Measurements from ENCODE around the gene ZNF277. TPM values are rescaled to one million over a fixed set of nuclear protein-coding genes. Genes with fewer than 3 reads are reported as not detected.
"Not testable (repeated sequence)": the region's sequence is repeated elsewhere in the genome, so short reads cannot be mapped to it uniquely, and the experiment has no call there.

The ZNF277 gene
- total and polyA plus RNA-seq, 4 donors: 11.9 to 47.6 (median 24.9) TPM

DNA sequence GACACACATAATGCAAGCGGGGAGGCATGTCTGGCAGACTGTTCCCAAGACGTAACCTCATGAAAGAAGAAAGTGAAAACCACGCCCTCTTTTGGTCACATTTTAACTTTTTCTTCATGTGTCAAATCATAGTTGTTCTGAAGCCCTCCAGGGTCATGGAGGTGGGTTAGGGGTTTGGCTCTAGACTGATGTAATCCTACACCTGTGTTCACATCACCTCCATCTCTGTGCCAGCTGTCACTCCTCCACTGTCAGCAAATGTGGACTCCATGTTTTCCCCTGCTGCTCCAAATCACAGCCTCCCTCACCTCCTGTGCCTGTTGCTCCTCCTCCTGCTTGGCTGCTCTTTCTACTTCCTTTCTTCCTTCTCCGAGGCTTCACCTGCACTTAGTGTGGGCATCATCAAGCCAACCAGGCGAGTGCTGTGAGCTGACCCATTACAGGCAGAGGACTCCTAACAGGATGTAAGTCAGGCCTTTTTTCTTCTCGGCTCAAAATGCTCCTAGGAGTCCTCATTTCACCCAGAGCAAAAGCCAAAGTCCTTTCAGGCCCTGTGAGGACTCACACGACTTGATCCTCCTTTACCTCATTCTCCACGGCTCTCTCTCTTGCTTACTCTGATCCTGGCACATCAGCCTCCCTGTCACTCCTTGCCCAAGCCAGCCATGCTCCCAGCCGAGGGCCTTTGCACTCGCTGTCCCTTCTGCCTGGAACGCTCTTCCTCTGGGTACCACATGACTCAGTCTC, 177.3 kb downstream of the ZNF277 start:
- H3K27me3 ChIP-seq (ENCODE audit: control insufficient read depth in 3 of 3, insufficient read depth in 3 of 3, low read length in 2 of 3): no peaks in the 10 kb centered on the region
- no peak overlapping the region for H3K4me3 ChIP-seq
- TF ChIP-seq, protein P1, sequence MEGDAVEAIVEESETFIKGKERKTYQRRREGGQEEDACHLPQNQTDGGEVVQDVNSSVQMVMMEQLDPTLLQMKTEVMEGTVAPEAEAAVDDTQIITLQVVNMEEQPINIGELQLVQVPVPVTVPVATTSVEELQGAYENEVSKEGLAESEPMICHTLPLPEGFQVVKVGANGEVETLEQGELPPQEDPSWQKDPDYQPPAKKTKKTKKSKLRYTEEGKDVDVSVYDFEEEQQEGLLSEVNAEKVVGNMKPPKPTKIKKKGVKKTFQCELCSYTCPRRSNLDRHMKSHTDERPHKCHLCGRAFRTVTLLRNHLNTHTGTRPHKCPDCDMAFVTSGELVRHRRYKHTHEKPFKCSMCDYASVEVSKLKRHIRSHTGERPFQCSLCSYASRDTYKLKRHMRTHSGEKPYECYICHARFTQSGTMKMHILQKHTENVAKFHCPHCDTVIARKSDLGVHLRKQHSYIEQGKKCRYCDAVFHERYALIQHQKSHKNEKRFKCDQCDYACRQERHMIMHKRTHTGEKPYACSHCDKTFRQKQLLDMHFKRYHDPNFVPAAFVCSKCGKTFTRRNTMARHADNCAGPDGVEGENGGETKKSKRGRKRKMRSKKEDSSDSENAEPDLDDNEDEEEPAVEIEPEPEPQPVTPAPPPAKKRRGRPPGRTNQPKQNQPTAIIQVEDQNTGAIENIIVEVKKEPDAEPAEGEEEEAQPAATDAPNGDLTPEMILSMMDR (IDR thresholded peaks at IDR 0.05; ENCODE audit: control extremely low read depth, extremely low read depth): no peak
- 77 to 78% methylated on average over 11 of the region's 11 CpGs for WGBS, 2 donors
- no peak overlapping the region for H3K27ac ChIP-seq (ENCODE audit: low read depth in 1 of 2, low read length in 1 of 2)
- H3K9ac ChIP-seq (ENCODE audit: insufficient read depth in 1 of 2, low read length in 2 of 2): no peak overlapping the region
- H3K9me3 ChIP-seq (ENCODE audit: control insufficient read depth in 4 of 4, insufficient read depth in 3 of 4, low read length in 3 of 4): no peaks in the 10 kb centered on the region
- ATAC-seq (ENCODE audit: insufficient read depth, low FRiP score) (no peak), DNase-seq (peak in 2 of 3 donors; percentile 56 to 69)
- no peaks in the 10 kb centered on the region for H3K4me1 ChIP-seq (ENCODE audit: control insufficient read depth in 5 of 5, insufficient read depth in 5 of 5, low read length in 5 of 5)
- H3K36me3 ChIP-seq (ENCODE audit: control insufficient read depth in 4 of 4, insufficient read depth in 4 of 4, low read length in 4 of 4): no peaks in the 10 kb centered on the region

DNA sequence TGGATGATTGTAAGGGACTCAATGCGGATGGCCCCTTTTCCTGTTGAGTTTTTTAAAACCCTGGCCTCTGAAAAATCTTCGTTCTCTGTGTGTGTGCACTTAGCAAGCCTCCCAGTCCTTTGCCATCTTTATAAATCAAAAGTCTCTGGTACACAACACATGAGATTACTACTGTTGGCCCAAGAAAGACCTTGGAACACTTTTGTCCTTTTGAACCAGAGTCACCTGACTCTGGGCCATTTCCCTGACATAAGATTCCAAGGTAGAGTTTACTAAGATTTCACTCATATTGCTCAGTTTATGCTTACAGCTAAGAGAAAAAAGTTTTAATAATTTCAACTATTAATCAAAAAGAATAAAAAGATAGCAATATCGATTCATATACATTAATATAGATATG, 179.0 kb downstream of the ZNF277 start:
- 91 to 95% methylated on average over 3 of the region's 3 CpGs for WGBS, 2 donors
- H3K4me1 ChIP-seq (ENCODE audit: control insufficient read depth in 5 of 5, insufficient read depth in 5 of 5, low read length in 5 of 5): no peaks in the 10 kb centered on the region
- H3K27ac ChIP-seq (ENCODE audit: low read depth in 1 of 2, low read length in 1 of 2): no peak overlapping the region
- no peak for DNase-seq
- H3K36me3 ChIP-seq (ENCODE audit: control insufficient read depth in 4 of 4, insufficient read depth in 4 of 4, low read length in 4 of 4): no peaks in the 10 kb centered on the region
- no peaks in the 10 kb centered on the region for H3K27me3 ChIP-seq (ENCODE audit: control insufficient read depth in 3 of 3, insufficient read depth in 3 of 3, low read length in 2 of 3)
- no peak overlapping the region for H3K4me3 ChIP-seq
- H3K9me3 ChIP-seq (ENCODE audit: control insufficient read depth in 4 of 4, insufficient read depth in 3 of 4, low read length in 3 of 4): no peaks in the 10 kb centered on the region
- ATAC-seq (ENCODE audit: insufficient read depth, low FRiP score): no peak
- TF ChIP-seq, protein P1 (IDR thresholded peaks at IDR 0.05; ENCODE audit: control extremely low read depth, extremely low read depth): no peak
- H3K9ac ChIP-seq (ENCODE audit: insufficient read depth in 1 of 2, low read length in 2 of 2): no peak overlapping the region

DNA sequence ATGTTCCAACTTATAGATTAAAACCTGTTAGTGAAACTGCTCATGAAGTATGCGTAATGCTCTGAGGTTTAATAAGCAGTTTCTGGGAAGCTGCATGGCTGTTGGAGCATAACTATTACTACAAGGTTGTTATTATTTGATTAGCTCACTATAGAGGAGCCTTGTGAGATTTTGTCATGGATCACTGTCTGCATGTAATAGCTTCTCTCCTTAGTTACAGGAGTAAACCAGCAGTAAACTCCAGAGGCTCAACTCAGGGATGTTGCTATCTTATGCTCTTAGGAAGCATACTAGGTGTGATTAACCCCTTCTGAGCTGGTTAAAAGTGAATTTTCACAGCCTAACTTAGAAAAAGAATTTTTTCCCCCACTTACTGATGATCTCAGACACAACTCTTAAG, 180.1 kb downstream of the ZNF277 start:
- TF ChIP-seq, protein P1 (IDR thresholded peaks at IDR 0.05; ENCODE audit: control extremely low read depth, extremely low read depth): no peak
- WGBS, 2 donors: 93 to 97% methylated on average over 1 of the region's 1 CpG
- Histone ChIP-seq H3K4me1 (ENCODE audit: control insufficient read depth in 5 of 5, insufficient read depth in 5 of 5, low read length in 5 of 5) (no peaks in the 10 kb centered on the region), H3K9ac (ENCODE audit: insufficient read depth in 1 of 2, low read length in 2 of 2) (no peak overlapping the region), H3K27ac (ENCODE audit: low read depth in 1 of 2, low read length in 1 of 2) (no peak overlapping the region), H3K36me3 (ENCODE audit: control insufficient read depth in 4 of 4, insufficient read depth in 4 of 4, low read length in 4 of 4) (no peaks in the 10 kb centered on the region), H3K27me3 (ENCODE audit: control insufficient read depth in 3 of 3, insufficient read depth in 3 of 3, low read length in 2 of 3) (no peaks in the 10 kb centered on the region), H3K4me3 (no peak overlapping the region), H3K9me3 (ENCODE audit: control insufficient read depth in 4 of 4, insufficient read depth in 3 of 4, low read length in 3 of 4) (no peaks in the 10 kb centered on the region)
- DNase-seq (no peak), ATAC-seq (ENCODE audit: insufficient read depth, low FRiP score) (no peak)

DNA sequence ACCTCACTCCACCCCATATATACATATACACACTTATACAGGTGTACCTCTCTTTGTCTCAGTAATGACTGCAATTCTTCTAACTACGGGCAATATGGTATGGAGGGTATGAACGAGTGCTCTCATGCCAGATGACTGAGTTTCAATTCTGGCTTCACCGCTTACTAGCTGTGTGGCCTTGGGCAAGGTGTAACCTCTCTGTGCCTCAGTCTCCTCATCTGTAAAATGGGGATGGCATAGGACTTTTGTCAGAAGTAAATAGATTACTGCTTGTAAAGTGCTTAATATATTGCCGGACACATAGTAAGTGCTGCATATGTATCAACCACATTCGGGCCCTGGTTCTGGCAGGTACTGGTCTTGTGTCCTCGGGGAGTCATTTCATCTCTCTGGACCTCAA, 183.7 kb downstream of the ZNF277 start:
- no peak overlapping the region for H3K9ac ChIP-seq (ENCODE audit: insufficient read depth in 1 of 2, low read length in 2 of 2)
- TF ChIP-seq, protein P1 (IDR thresholded peaks at IDR 0.05; ENCODE audit: control extremely low read depth, extremely low read depth): no peak
- no peak for ATAC-seq (ENCODE audit: insufficient read depth, low FRiP score)
- WGBS, 2 donors: 91 to 94% methylated on average over 6 of the region's 6 CpGs
- no peak overlapping the region for H3K4me3 ChIP-seq
- H3K36me3 ChIP-seq (ENCODE audit: control insufficient read depth in 4 of 4, insufficient read depth in 4 of 4, low read length in 4 of 4): no peaks in the 10 kb centered on the region
- no peaks in the 10 kb centered on the region for H3K27me3 ChIP-seq (ENCODE audit: control insufficient read depth in 3 of 3, insufficient read depth in 3 of 3, low read length in 2 of 3)
- H3K27ac ChIP-seq (ENCODE audit: low read depth in 1 of 2, low read length in 1 of 2): no peak overlapping the region
- no peak for DNase-seq
- peaks cover 0 to 6% (median 0%) of the 10 kb centered on the region in 5 donors for H3K4me1 ChIP-seq (ENCODE audit: control insufficient read depth in 5 of 5, insufficient read depth in 5 of 5, low read length in 5 of 5)
- H3K9me3 ChIP-seq (ENCODE audit: control insufficient read depth in 4 of 4, insufficient read depth in 3 of 4, low read length in 3 of 4): no peaks in the 10 kb centered on the region

DNA sequence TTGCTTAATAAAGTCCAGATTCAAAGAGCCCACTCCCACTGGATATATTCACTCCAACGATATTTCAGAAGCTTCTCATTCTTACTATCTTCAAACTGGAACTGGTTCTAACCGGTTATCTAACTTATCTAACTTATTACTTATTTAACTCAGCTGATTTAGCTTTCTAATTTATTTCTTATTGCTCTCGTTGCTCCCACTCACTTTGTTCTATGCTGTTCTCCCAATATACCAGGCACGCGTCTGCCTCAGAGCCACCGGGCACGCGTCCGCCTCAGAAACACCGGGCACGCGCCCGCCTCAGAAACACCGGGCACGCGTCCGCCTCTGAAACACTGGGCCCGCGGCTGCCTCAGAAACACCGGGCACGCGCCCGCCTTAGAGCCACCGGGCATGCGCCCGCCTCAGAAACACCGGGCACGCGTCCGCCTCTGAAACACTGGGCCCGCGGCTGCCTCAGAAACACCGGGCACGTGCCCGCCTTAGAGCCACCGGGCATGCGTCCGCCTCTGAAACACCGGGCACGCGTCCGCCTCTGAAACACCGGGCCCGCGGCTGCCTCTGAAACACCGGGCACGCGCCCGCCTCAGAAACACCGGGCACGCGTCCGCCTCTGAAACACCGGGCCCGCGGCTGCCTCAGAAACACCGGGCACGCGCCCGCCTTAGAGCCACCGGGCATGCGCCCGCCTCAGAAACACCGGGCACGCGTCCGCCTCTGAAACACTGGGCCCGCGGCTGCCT, 184.8 kb downstream of the ZNF277 start:
- not testable (repeated sequence) for H3K4me3 ChIP-seq; H3K4me1 ChIP-seq (ENCODE audit: control insufficient read depth in 5 of 5, insufficient read depth in 5 of 5, low read length in 5 of 5); H3K36me3 ChIP-seq (ENCODE audit: control insufficient read depth in 4 of 4, insufficient read depth in 4 of 4, low read length in 4 of 4); ATAC-seq (ENCODE audit: insufficient read depth, low FRiP score); H3K27me3 ChIP-seq (ENCODE audit: control insufficient read depth in 3 of 3, insufficient read depth in 3 of 3, low read length in 2 of 3); H3K9ac ChIP-seq (ENCODE audit: insufficient read depth in 1 of 2, low read length in 2 of 2); H3K9me3 ChIP-seq (ENCODE audit: control insufficient read depth in 4 of 4, insufficient read depth in 3 of 4, low read length in 3 of 4)
- peak; percentile 63 to 74 (median 67) for DNase-seq
- peak overlapping the region; percentile 41 to 47 for H3K27ac ChIP-seq (ENCODE audit: low read depth in 1 of 2, low read length in 1 of 2)
- 1 to 3% methylated on average over 41 to 60 of the region's 69 CpGs for WGBS, 2 donors

Measured in lung (tissue), 12 donors.